T-helper 1 cell treated with Interleukin-12 subunit alpha and Interleukin-12 subunit beta and Interleukin-4 antibody, amounts not matched to agents 30 μg/mL and 1 μg/mL, for 36 hours (primary cell): ENCODE measurements around the gene AHCYL1.

Source experiments
- H3K27ac Mint-ChIP-seq: one replicate; pipeline ENCODE4 v1.8.0; 2021; ENCODE audit warnings: mild to moderate bottlenecking, mixed read lengths
- H3K27me3 Mint-ChIP-seq: one replicate; pipeline ENCODE4 v1.8.0; 2021; ENCODE audit warnings: low read depth, mixed read lengths
- H3K36me3 Mint-ChIP-seq: one replicate; pipeline ENCODE4 v1.8.0; 2021; ENCODE audit warnings: low read depth, mixed read lengths
- H3K4me1 Mint-ChIP-seq: one replicate; pipeline ENCODE4 v1.8.0; 2021; ENCODE audit warnings: low read depth, mixed read lengths
- H3K4me3 Mint-ChIP-seq: one replicate; pipeline ENCODE4 v1.8.0; 2021; ENCODE audit warnings: mild to moderate bottlenecking, moderate library complexity, mixed read lengths
- H3K9me3 Mint-ChIP-seq: one replicate; pipeline ENCODE4 v1.8.0; 2021; ENCODE audit warnings: mixed read lengths

Gene AHCYL1

DNA sequence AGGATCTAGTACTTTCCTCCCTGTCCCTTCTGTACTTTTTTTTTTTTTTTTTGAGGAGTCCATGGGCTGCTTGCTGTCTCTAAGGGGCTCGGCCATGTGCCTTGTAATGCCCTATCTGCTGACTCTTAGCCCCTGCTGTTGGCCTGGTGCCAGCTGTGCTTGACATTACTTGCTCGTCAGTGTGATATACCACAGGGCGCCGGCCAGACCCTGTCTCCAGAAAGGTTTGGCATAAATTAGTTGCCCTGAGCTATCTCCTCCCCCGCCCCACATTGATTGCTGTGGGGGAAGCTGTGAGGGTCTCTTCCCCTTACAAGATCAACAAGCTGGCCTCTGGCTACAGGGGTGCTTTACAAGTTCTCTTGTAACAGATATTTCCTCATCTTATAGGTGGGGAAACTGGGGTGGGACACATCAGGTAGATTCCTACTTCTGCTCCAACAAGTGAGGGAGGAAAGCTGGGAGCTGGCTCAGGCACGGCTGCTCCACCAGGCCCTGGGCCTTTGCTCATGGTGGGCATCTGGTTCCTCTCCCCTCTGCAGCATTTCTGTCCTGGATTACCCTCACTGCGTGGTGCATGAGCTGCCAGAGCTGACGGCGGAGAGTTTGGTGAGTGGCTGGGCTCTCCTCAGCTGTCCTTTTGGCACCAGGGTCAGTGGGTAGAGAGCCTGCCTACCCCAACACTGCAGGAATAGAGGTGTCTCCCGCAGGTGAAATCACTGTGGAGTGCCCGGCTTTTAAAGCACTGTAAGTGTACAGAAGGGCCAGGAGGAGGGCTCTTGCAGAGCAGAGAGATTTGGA lies 65.4 kb downstream of the AHCYL1 start:
- Mint-ChIP-seq H3K27ac (no peak overlapping the region), H3K27me3 (no peaks in the 10 kb centered on the region), H3K9me3 (no peaks in the 10 kb centered on the region), H3K4me3 (no peak overlapping the region), H3K36me3 (peaks cover 44% of the 10 kb centered on the region), H3K4me1 (no peaks in the 10 kb centered on the region)

- no peaks in the 10 kb centered on the region for H3K4me1 Mint-ChIP-seq
- H3K27ac Mint-ChIP-seq, result no peak overlapping the region
- peaks cover 43% of the 10 kb centered on the region for H3K36me3 Mint-ChIP-seq
- H3K4me3 Mint-ChIP-seq, result no peak overlapping the region
- no peaks in the 10 kb centered on the region for H3K27me3 Mint-ChIP-seq
- no peaks in the 10 kb centered on the region for H3K9me3 Mint-ChIP-seq
These were observed 66.2 kb downstream of the AHCYL1 start for GRCh38 chr1:110050602-110051261.

DNA sequence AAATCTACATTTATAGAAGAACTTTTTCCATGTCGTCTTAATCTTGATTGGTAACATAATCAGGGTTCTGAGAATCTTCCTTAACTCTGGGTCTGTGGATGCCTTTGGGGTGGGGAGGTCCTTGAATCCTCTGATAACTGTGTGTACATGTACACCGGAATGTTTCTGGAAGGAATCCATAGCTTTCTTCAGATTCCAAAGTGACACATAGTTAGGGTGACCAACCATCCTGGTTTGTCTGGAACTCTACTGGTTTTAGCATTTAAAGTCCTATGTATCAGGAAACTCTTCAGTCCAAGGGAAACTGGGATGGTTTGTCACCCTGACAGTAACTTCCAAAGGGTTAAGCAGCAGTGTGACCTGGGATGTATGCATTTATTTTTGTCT lies 66.7 kb downstream of the AHCYL1 start:
- no peaks in the 10 kb centered on the region for H3K9me3 Mint-ChIP-seq
- H3K27ac Mint-ChIP-seq, result no peak overlapping the region
- no peak overlapping the region for H3K4me3 Mint-ChIP-seq
- H3K36me3 Mint-ChIP-seq, result peaks cover 43% of the 10 kb centered on the region
- no peaks in the 10 kb centered on the region for H3K27me3 Mint-ChIP-seq
- no peaks in the 10 kb centered on the region for H3K4me1 Mint-ChIP-seq

- Mint-ChIP-seq H3K27me3 (no peaks in the 10 kb centered on the region), H3K9me3 (no peaks in the 10 kb centered on the region), H3K4me3 (no peak overlapping the region), H3K4me1 (no peaks in the 10 kb centered on the region), H3K36me3 (peaks cover 35% of the 10 kb centered on the region), H3K27ac (no peak overlapping the region)
These were observed 69.2 kb downstream of the AHCYL1 start for GRCh38 chr1:110053552-110054428.

GRCh38 chr1:110055493-110056284 lies 71.1 kb downstream of the AHCYL1 start:
- Mint-ChIP-seq H3K27ac (no peak overlapping the region), H3K9me3 (no peaks in the 10 kb centered on the region), H3K4me1 (peaks cover 1% of the 10 kb centered on the region), H3K27me3 (no peaks in the 10 kb centered on the region), H3K4me3 (no peak overlapping the region), H3K36me3 (peaks cover 30% of the 10 kb centered on the region)

DNA sequence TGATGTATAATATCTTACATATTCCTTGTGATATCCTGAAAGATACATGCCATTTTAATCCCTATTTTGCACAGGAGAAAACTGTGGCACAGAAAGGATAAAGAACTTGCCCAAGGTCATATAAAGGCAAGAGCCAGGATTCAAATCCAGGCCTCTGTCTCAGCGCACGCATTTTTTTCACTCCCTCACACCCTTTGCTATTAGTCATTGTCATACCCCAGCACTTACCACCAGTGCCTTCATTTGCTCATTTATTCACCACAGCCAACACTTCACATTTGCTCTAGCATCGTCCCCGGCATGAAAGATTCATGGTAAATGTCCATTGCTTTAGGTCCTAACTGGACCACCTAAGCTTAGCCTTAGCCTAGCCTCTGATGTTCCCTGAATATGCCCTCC lies 71.7 kb downstream of the AHCYL1 start:
- Mint-ChIP-seq H3K4me1 (peaks cover 1% of the 10 kb centered on the region), H3K9me3 (no peaks in the 10 kb centered on the region), H3K36me3 (peaks cover 28% of the 10 kb centered on the region), H3K4me3 (no peak overlapping the region), H3K27me3 (no peaks in the 10 kb centered on the region), H3K27ac (no peak overlapping the region)

DNA sequence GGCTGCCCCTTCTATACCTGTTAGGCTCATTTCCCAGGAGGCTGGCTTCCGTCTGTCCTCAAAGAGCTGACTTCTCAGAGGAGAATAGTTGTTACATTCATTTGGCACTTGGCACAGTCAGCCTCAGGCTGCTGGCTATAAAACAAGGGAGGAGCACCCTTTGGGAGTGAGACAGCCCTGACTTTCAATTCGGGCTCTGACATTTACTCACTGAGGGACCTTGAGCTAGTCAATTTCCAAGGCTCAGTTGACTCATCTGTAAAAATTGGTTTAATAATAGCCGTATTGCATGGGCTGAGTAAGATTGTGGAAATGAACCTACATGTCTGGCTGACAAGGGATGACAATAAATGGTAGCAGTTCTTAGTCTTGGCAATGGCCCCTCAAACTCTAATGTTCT lies 72.2 kb downstream of the AHCYL1 start:
- Mint-ChIP-seq H3K36me3 (peaks cover 27% of the 10 kb centered on the region), H3K27ac (no peak overlapping the region), H3K4me1 (peaks cover 1% of the 10 kb centered on the region), H3K9me3 (no peaks in the 10 kb centered on the region), H3K27me3 (no peaks in the 10 kb centered on the region), H3K4me3 (no peak overlapping the region)

GRCh38 chr1:110057963-110058518 lies 73.5 kb downstream of the AHCYL1 start:
- no peaks in the 10 kb centered on the region for H3K27me3 Mint-ChIP-seq
- H3K27ac Mint-ChIP-seq, result no peak overlapping the region
- no peaks in the 10 kb centered on the region for H3K9me3 Mint-ChIP-seq
- no peak overlapping the region for H3K4me3 Mint-ChIP-seq
- H3K4me1 Mint-ChIP-seq, result peaks cover 1% of the 10 kb centered on the region
- H3K36me3 Mint-ChIP-seq, result peaks cover 24% of the 10 kb centered on the region

DNA sequence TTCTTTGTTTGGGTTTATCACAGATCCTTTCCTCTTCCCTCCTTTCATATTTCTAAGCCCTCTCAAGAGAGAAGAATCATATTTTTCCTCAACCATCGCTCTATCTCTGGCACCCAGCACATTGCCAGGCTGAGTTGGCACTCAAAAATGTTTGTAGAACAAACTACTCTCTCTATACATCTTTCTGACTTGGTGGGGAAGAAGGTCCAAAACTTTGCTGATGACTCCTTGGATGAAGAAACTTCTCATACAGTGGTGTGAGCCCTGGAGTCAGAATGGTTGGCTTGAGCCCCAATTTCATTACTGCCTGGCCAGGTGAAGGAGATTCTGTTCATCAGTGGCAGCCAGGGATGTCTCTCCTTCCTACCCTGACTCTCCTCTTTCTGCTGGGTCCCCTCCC lies 74.0 kb downstream of the AHCYL1 start:
- H3K4me1 Mint-ChIP-seq, result peaks cover 1% of the 10 kb centered on the region
- H3K4me3 Mint-ChIP-seq, result no peak overlapping the region
- H3K27me3 Mint-ChIP-seq, result no peaks in the 10 kb centered on the region
- H3K9me3 Mint-ChIP-seq, result no peaks in the 10 kb centered on the region
- peaks cover 19% of the 10 kb centered on the region for H3K36me3 Mint-ChIP-seq
- H3K27ac Mint-ChIP-seq, result no peak overlapping the region

GRCh38 chr1:110059133-110059863 lies 74.7 kb downstream of the AHCYL1 start:
- H3K9me3 Mint-ChIP-seq, result no peaks in the 10 kb centered on the region
- no peaks in the 10 kb centered on the region for H3K27me3 Mint-ChIP-seq
- peaks cover 1% of the 10 kb centered on the region for H3K4me1 Mint-ChIP-seq
- H3K4me3 Mint-ChIP-seq, result no peak overlapping the region
- no peak overlapping the region for H3K27ac Mint-ChIP-seq
- H3K36me3 Mint-ChIP-seq, result peaks cover 12% of the 10 kb centered on the region

DNA sequence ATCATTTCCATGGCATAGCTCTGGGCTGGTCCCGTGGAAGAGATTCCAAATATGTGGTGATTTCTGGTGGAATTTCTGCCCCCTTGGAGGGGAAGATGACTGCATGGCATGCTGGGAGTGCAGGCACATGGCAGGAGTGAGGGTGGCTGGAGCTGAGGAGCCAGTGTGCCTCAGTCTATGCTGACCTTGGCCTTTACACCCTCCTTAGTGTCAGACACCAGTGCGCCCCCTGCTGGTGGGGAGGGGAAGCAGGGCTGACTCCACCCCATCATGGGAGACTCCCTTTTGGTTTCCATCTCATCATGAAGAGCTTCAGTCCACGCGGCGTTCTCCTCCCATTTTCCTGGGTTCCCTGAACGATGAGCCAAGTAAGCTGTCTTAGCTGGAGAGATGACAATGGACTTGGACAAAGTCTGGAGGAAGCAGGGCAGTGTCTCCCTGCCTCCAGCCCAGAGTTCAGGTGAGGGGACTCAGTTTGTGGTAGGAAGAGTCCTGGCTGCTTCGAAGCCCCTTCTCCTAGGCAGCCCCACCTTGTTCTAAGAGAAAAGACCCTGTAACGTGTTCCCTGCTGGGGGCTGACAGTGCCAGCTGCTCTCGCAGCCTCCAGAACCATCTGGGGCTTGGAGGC lies 75.6 kb downstream of the AHCYL1 start:
- Mint-ChIP-seq H3K4me1 (peaks cover 1% of the 10 kb centered on the region), H3K27ac (no peak overlapping the region), H3K27me3 (peaks cover 4% of the 10 kb centered on the region), H3K4me3 (no peak overlapping the region), H3K9me3 (no peaks in the 10 kb centered on the region), H3K36me3 (peaks cover 12% of the 10 kb centered on the region)

GRCh38 chr1:110060662-110061060 lies 76.1 kb downstream of the AHCYL1 start:
- no peak overlapping the region for H3K4me3 Mint-ChIP-seq
- no peak overlapping the region for H3K27ac Mint-ChIP-seq
- H3K36me3 Mint-ChIP-seq, result peaks cover 10% of the 10 kb centered on the region
- H3K4me1 Mint-ChIP-seq, result peaks cover 1% of the 10 kb centered on the region
- no peaks in the 10 kb centered on the region for H3K9me3 Mint-ChIP-seq
- H3K27me3 Mint-ChIP-seq, result peaks cover 5% of the 10 kb centered on the region

- H3K4me1 Mint-ChIP-seq, result peaks cover 1% of the 10 kb centered on the region
- peaks cover 9% of the 10 kb centered on the region for H3K36me3 Mint-ChIP-seq
- no peak overlapping the region for H3K4me3 Mint-ChIP-seq
- H3K9me3 Mint-ChIP-seq, result no peaks in the 10 kb centered on the region
- peaks cover 10% of the 10 kb centered on the region for H3K27me3 Mint-ChIP-seq
- H3K27ac Mint-ChIP-seq, result no peak overlapping the region
These were observed 76.8 kb downstream of the AHCYL1 start for GRCh38 chr1:110061341-110061740.
